GM18858 (cell line): ENCODE data around the gene ATAT1.

Source experiments
- ATAC-seq: cut with Tn5 transposase; IDR thresholded peaks from one replicate; pipeline ENCODE4 v1.9.1; 2021; ENCODE audit not compliant: unreplicated experiment

ATAT1 gene

GRCh38 chr6:30613251-30614043, 13.2 kb upstream of the ATAT1 start:
- no peak for ATAC-seq

GRCh38 chr6:30614044-30614842, 12.4 kb upstream of the ATAT1 start:
- no peak for ATAC-seq

GRCh38 chr6:30614843-30615218, 11.8 kb upstream of the ATAT1 start:
- ATAC-seq, result peak; percentile 29

- no peak for ATAC-seq
Observed at GRCh38 chr6:30615219-30615957, 11.3 kb upstream of the ATAT1 start.

GRCh38 chr6:30615958-30616810, 10.5 kb upstream of the ATAT1 start:
- no peak for ATAC-seq

- ATAC-seq, result peak; percentile 46
Observed at GRCh38 chr6:30616811-30617564, 9.7 kb upstream of the ATAT1 start, which contains the start of gene PPP1R10. Gene PPP1R10 (minus strand): TSS chr6:30617243. CDS start chr6:30609944, 7,299 bp downstream.

- peak; percentile 39 for ATAC-seq
Observed at GRCh38 chr6:30617565-30618269, 9.0 kb upstream of the ATAT1 start, which contains the start of gene MRPS18B. Gene MRPS18B (plus strand): TSS chr6:30617840. CDS start chr6:30617866, 26 bp downstream.

- no peak for ATAC-seq
Observed at GRCh38 chr6:30618270-30618797, 8.3 kb upstream of the ATAT1 start.

GRCh38 chr6:30619561-30619960, 7.1 kb upstream of the ATAT1 start:
- ATAC-seq, result no peak

GRCh38 chr6:30625511-30625910, 1.2 kb upstream of the ATAT1 start:
- no peak for ATAC-seq

GRCh38 chr6:30635834-30636233, 9.2 kb downstream of the ATAT1 start:
- no peak for ATAC-seq

GRCh38 chr6:30640481-30640880, 13.8 kb downstream of the ATAT1 start:
- no peak for ATAC-seq

GRCh38 chr6:30641048-30641447, 14.4 kb downstream of the ATAT1 start:
- ATAC-seq, result no peak

- no peak for ATAC-seq
Observed at GRCh38 chr6:30643656-30644055, 17.0 kb downstream of the ATAT1 start.

GRCh38 chr6:30644769-30645168, 18.1 kb downstream of the ATAT1 start:
- no peak for ATAC-seq

GRCh38 chr6:30645989-30646388, 19.3 kb downstream of the ATAT1 start:
- ATAC-seq, result no peak

GRCh38 chr6:30646450-30647241, 20.0 kb downstream of the ATAT1 start, which contains the start of gene C6orf136:
Gene C6orf136 (plus strand): TSS chr6:30647133. CDS start chr6:30647232, 99 bp downstream.
- ATAC-seq, result peak; percentile 34
